ENCODE data around the gene ZNF75A. TPM values are rescaled to one million over a fixed set of nuclear protein-coding genes. Genes with fewer than 3 reads are reported as not detected.
A peak's percentile ranks its signal among the peaks of the same experiment; 100 is the strongest.

Gene ZNF75A
- total and polyA plus RNA-seq, 4 donors, result 4.9 to 17.2 (median 9.8) TPM

DNA sequence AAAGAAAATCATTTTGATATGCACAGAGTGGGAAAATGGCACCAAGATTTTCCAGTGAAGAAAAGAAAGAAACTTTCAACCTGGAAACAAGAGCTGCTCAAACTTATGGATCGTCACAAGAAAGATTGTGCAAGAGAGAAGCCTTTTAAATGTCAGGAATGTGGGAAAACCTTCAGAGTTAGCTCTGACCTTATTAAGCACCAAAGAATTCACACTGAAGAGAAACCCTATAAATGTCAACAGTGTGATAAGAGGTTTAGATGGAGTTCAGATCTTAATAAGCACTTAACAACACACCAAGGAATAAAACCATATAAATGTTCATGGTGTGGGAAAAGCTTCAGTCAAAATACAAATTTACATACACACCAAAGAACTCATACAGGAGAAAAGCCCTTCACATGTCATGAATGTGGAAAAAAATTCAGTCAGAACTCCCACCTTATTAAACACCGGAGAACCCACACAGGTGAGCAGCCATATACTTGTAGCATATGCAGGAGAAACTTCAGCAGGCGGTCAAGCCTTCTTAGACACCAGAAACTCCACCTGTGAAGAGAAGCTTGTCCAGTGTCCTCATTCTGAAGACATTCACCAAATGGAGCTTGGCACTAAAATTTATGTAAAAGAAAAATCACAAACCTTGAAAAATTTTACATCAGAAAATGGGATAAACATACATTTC, 12.2 kb downstream of the ZNF75A start:
- Histone ChIP-seq H3K36me3 (ENCODE audit: control insufficient read depth in 4 of 4, insufficient read depth in 3 of 4, low read depth in 1 of 4, low read length in 3 of 4) (peaks cover 9 to 57% (median 51%) of the 10 kb centered on the region in 4 donors), H3K27ac (ENCODE audit: low read depth in 1 of 2, low read length in 2 of 2) (no peak overlapping the region), H3K4me3 (ENCODE audit: low read depth in 1 of 3, low read length in 3 of 3) (peak overlapping the region in 2 of 3 donors; percentile 48 to 79), H3K4me1 (ENCODE audit: control insufficient read depth in 4 of 4, insufficient read depth in 4 of 4, low read length in 3 of 4) (no peaks in the 10 kb centered on the region), H3K27me3 (ENCODE audit: control insufficient read depth in 4 of 4, insufficient read depth in 4 of 4, low read length in 3 of 4) (no peaks in the 10 kb centered on the region), H3K9ac (ENCODE audit: low read depth in 1 of 2, low read length in 2 of 2) (no peak overlapping the region), H3K9me3 (ENCODE audit: control insufficient read depth in 4 of 4, low read length in 3 of 4) (peaks cover 66 to 95% (median 83%) of the 10 kb centered on the region in 4 donors)
- DNase-seq (ENCODE audit: low spot score), result no peak
- TF ChIP-seq, protein P1, sequence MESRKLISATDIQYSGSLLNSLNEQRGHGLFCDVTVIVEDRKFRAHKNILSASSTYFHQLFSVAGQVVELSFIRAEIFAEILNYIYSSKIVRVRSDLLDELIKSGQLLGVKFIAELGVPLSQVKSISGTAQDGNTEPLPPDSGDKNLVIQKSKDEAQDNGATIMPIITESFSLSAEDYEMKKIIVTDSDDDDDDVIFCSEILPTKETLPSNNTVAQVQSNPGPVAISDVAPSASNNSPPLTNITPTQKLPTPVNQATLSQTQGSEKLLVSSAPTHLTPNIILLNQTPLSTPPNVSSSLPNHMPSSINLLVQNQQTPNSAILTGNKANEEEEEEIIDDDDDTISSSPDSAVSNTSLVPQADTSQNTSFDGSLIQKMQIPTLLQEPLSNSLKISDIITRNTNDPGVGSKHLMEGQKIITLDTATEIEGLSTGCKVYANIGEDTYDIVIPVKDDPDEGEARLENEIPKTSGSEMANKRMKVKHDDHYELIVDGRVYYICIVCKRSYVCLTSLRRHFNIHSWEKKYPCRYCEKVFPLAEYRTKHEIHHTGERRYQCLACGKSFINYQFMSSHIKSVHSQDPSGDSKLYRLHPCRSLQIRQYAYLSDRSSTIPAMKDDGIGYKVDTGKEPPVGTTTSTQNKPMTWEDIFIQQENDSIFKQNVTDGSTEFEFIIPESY (IDR thresholded peaks at IDR 0.05), result peak; percentile 26
- TF ChIP-seq SP1 (IDR thresholded peaks at IDR 0.05), result no peak
- 97% methylated on average over 3 of the region's 3 CpGs for WGBS

DNA sequence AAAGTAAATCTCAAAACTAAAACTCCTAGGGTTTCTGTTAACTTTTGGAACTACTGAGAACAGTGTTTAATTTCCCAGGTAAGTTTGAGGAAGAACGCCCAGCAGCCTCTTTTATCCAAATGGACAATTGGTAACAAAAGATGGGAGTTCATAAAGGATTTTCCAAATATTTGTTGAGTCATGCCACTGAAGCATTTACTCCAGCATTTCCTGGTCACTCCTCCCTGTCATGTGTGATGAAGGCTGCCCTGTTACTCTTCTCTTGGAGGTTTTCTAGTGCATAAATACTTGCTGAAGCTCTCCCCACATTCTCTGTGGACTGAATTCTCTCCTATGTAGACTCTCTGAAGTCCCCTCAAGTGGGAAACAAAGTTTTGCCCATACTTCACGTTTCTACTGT, 16.5 kb downstream of the ZNF75A start:
- H3K4me3 ChIP-seq (ENCODE audit: low read depth in 1 of 3, low read length in 3 of 3), result peak overlapping the region in 1 of 3 donors; percentile 14
- no peak overlapping the region for H3K9ac ChIP-seq (ENCODE audit: low read depth in 1 of 2, low read length in 2 of 2)
- H3K9me3 ChIP-seq (ENCODE audit: control insufficient read depth in 4 of 4, low read length in 3 of 4), result peaks cover 48 to 69% (median 64%) of the 10 kb centered on the region in 4 donors
- WGBS, result 52% methylated on average over 2 of the region's 2 CpGs
- no peak overlapping the region for H3K27ac ChIP-seq (ENCODE audit: low read depth in 1 of 2, low read length in 2 of 2)
- H3K4me1 ChIP-seq (ENCODE audit: control insufficient read depth in 4 of 4, insufficient read depth in 4 of 4, low read length in 3 of 4), result no peaks in the 10 kb centered on the region
- no peaks in the 10 kb centered on the region for H3K27me3 ChIP-seq (ENCODE audit: control insufficient read depth in 4 of 4, insufficient read depth in 4 of 4, low read length in 3 of 4)
- H3K36me3 ChIP-seq (ENCODE audit: control insufficient read depth in 4 of 4, insufficient read depth in 3 of 4, low read depth in 1 of 4, low read length in 3 of 4), result peaks cover 6 to 20% (median 15%) of the 10 kb centered on the region in 4 donors
- TF ChIP-seq HNF4A (conservative IDR thresholded peaks at IDR 0.05), result no peak
- no peak for TF ChIP-seq RXRA (IDR thresholded peaks at IDR 0.05)
- no peak for TF ChIP-seq NR2F2 (IDR thresholded peaks at IDR 0.05)
- TF ChIP-seq, protein P2, sequence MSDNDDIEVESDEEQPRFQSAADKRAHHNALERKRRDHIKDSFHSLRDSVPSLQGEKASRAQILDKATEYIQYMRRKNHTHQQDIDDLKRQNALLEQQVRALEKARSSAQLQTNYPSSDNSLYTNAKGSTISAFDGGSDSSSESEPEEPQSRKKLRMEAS (IDR thresholded peaks at IDR 0.05), result no peak
- TF ChIP-seq FOXA2 (IDR thresholded peaks at IDR 0.05), result no peak
- TF ChIP-seq FOXA1 (IDR thresholded peaks at IDR 0.05), result no peak
- no peak for TF ChIP-seq YY1 (IDR thresholded peaks at IDR 0.05)
- TF ChIP-seq, protein P3, sequence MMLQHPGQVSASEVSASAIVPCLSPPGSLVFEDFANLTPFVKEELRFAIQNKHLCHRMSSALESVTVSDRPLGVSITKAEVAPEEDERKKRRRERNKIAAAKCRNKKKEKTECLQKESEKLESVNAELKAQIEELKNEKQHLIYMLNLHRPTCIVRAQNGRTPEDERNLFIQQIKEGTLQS (IDR thresholded peaks at IDR 0.05), result no peak
- TF ChIP-seq, protein P4, sequence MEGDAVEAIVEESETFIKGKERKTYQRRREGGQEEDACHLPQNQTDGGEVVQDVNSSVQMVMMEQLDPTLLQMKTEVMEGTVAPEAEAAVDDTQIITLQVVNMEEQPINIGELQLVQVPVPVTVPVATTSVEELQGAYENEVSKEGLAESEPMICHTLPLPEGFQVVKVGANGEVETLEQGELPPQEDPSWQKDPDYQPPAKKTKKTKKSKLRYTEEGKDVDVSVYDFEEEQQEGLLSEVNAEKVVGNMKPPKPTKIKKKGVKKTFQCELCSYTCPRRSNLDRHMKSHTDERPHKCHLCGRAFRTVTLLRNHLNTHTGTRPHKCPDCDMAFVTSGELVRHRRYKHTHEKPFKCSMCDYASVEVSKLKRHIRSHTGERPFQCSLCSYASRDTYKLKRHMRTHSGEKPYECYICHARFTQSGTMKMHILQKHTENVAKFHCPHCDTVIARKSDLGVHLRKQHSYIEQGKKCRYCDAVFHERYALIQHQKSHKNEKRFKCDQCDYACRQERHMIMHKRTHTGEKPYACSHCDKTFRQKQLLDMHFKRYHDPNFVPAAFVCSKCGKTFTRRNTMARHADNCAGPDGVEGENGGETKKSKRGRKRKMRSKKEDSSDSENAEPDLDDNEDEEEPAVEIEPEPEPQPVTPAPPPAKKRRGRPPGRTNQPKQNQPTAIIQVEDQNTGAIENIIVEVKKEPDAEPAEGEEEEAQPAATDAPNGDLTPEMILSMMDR (IDR thresholded peaks at IDR 0.05; ENCODE audit: low read depth, low read length, missing input control), result no peak
- TF ChIP-seq HNF4G (IDR thresholded peaks at IDR 0.05), result no peak
- DNase-seq (ENCODE audit: low spot score), result no peak

DNA sequence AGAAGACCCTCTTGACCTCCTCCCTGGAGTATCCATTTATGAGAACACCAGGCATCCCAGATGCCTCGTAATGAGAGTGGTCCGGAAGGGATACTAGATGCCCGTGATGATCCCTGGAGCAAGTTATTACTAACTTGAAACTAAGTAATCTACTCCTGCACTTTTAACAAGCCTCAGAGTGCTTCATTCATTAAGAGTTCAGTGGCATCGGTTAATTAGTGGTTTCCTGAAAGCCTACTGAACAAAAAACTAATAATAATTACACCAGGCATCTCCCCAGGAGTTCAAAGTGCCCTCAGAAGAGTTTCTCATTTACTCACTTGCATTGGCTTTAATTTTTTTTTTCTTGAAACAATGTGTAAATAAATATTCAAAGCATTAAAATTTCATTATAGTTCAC, 22.2 kb downstream of the ZNF75A start:
- no peak overlapping the region for H3K9ac ChIP-seq (ENCODE audit: low read depth in 1 of 2, low read length in 2 of 2)
- no peak for DNase-seq (ENCODE audit: low spot score)
- H3K4me1 ChIP-seq (ENCODE audit: control insufficient read depth in 4 of 4, insufficient read depth in 4 of 4, low read length in 3 of 4), result no peaks in the 10 kb centered on the region
- peaks cover 10 to 28% (median 18%) of the 10 kb centered on the region in 4 donors for H3K9me3 ChIP-seq (ENCODE audit: control insufficient read depth in 4 of 4, low read length in 3 of 4)
- WGBS, result 84% methylated on average over 4 of the region's 4 CpGs
- no peak overlapping the region for H3K27ac ChIP-seq (ENCODE audit: low read depth in 1 of 2, low read length in 2 of 2)
- no peaks in the 10 kb centered on the region for H3K27me3 ChIP-seq (ENCODE audit: control insufficient read depth in 4 of 4, insufficient read depth in 4 of 4, low read length in 3 of 4)
- TF ChIP-seq, protein P1 (IDR thresholded peaks at IDR 0.05), result no peak
- TF ChIP-seq, protein P3 (IDR thresholded peaks at IDR 0.05), result no peak
- TF ChIP-seq FOXA1 (IDR thresholded peaks at IDR 0.05), result no peak
- TF ChIP-seq HNF4G (IDR thresholded peaks at IDR 0.05), result no peak
- no peaks in the 10 kb centered on the region for H3K36me3 ChIP-seq (ENCODE audit: control insufficient read depth in 4 of 4, insufficient read depth in 3 of 4, low read depth in 1 of 4, low read length in 3 of 4)
- H3K4me3 ChIP-seq (ENCODE audit: low read depth in 1 of 3, low read length in 3 of 3), result peak overlapping the region in 1 of 3 donors; percentile 11

All from liver (tissue), 9 donors.